Kidney epithelial cell (primary cell): ENCODE results near the gene PRIM1. TPM values are rescaled to one million over a fixed set of nuclear protein-coding genes. Genes with fewer than 3 reads are reported as not detected.
"Not testable (repeated sequence)": the region's sequence is repeated elsewhere in the genome, so short reads cannot be mapped to it uniquely, and the experiment has no call there.

ENCODE experiments used
- DNase-seq: peaks from one replicate; pipeline ENCODE4 v3.0.0-alpha.2; 2010; ENCODE audit warnings: low read depth
- H3K27me3 ChIP-seq: 2 replicates; pipeline ENCODE4 v1.6.0; 2011; ENCODE audit warnings: low read length; ENCODE audit not compliant: control insufficient read depth, insufficient read depth
- H3K36me3 ChIP-seq: 2 replicates; pipeline ENCODE4 v1.5.1; 2011; ENCODE audit warnings: low read length; ENCODE audit not compliant: control insufficient read depth, insufficient read depth
- H3K4me3 ChIP-seq: 2 replicates; pipeline ENCODE4 v1.5.1; 2011; ENCODE audit warnings: low read depth, mild to moderate bottlenecking, control low read depth, low read length
- CTCF ChIP-seq: IDR thresholded peaks from 2 replicates; pipeline ENCODE4 v1.5.1; 2011; ENCODE audit warnings: mild to moderate bottlenecking, moderate library complexity, low read length, control low read depth, inconsistent platforms; ENCODE audit not compliant: insufficient read depth, poor library complexity, severe bottlenecking
- total RNA-seq: library from RNA; depleted of rRNA; stranded (reverse); fragments of >200 nt; gene quantifications from 2 replicates; pipeline ENCODE4 v1.2.3, GENCODE V29; 2015

PRIM1 gene
- total RNA-seq, 1 donor from 2014 or later: 4.5 TPM

GRCh38 chr12:56763753-56764657 is 11.9 kb upstream of the PRIM1 start:
- no peaks in the 10 kb centered on the region for H3K27me3 ChIP-seq
- TF ChIP-seq CTCF: no peak
- H3K36me3 ChIP-seq: no peaks in the 10 kb centered on the region
- H3K4me3 ChIP-seq: no peak overlapping the region
- no peak for DNase-seq

- Histone ChIP-seq H3K4me3 (no peak overlapping the region), H3K36me3 (no peaks in the 10 kb centered on the region), H3K27me3 (no peaks in the 10 kb centered on the region)
- no peak for TF ChIP-seq CTCF
- DNase-seq: no peak
Observed at GRCh38 chr12:56761812-56762211, 9.7 kb upstream of the PRIM1 start.

- no peaks in the 10 kb centered on the region for H3K36me3 ChIP-seq
- no peak for DNase-seq
- TF ChIP-seq CTCF: no peak
- H3K27me3 ChIP-seq: no peaks in the 10 kb centered on the region
- no peak overlapping the region for H3K4me3 ChIP-seq
Observed at GRCh38 chr12:56760460-56760859, 8.3 kb upstream of the PRIM1 start.

GRCh38 chr12:56759263-56759908 is 7.3 kb upstream of the PRIM1 start:
- H3K36me3 ChIP-seq: no peaks in the 10 kb centered on the region
- no peak for TF ChIP-seq CTCF
- no peak for DNase-seq
- no peaks in the 10 kb centered on the region for H3K27me3 ChIP-seq
- H3K4me3 ChIP-seq: no peak overlapping the region

- Histone ChIP-seq H3K27me3 (no peaks in the 10 kb centered on the region), H3K36me3 (no peaks in the 10 kb centered on the region), H3K4me3 (no peak overlapping the region)
- no peak for TF ChIP-seq CTCF
- DNase-seq: no peak
Observed at GRCh38 chr12:56758728-56759262, 6.7 kb upstream of the PRIM1 start.

- DNase-seq: not testable (repeated sequence)
Observed at GRCh38 chr12:56757971-56758370, 5.8 kb upstream of the PRIM1 start.

More at GRCh38 chr12:56757971-56758370, 5.8 kb upstream of the PRIM1 start:
- H3K4me3 ChIP-seq, H3K36me3 ChIP-seq, H3K27me3 ChIP-seq: not testable (repeated sequence)
